H1 (cell line): ENCODE measurements around the gene MAFB. TPM values are rescaled to one million over a fixed set of nuclear protein-coding genes. Genes with fewer than 3 reads are reported as not detected.

Experiments used
- CTCF ChIA-PET: fragments of 300-600 bp; sonication (Branson Sonifier 250); formaldehyde crosslinking; loops from one replicate; lab custom pipeline; 2021; ENCODE audit not compliant: partially characterized antibody; lab: Charles Lee
- POLR2A ChIA-PET: fragments of 300-600 bp; sonication (Branson Sonifier 250); formaldehyde crosslinking; loops from one replicate; lab custom pipeline; 2021; ENCODE audit warnings: inconsistent platforms; ENCODE audit not compliant: partially characterized antibody; lab: Charles Lee
- DNase-seq, 2 experiments: peaks; one replicate each; pipeline versions ENCODE4 v3.0.0 to v3.0.0-alpha.2; 2010 to 2022; ENCODE audit warnings: low spot score in 2 of 2, low read depth in 1 of 2, mixed read lengths in 1 of 2
- FAIRE-seq: peaks from 2 replicates; lab custom pipeline; 2011; peaks lifted over from hg19 to GRCh38; lab: Jason Lieb, UNC
- H2AFZ ChIP-seq: 2 replicates; pipeline ENCODE4 v1.8.1; 2012; ENCODE audit warnings: low read length, inconsistent platforms
- H2AK5ac ChIP-seq: 2 replicates; pipeline ENCODE4 v1.6.1; 2013; ENCODE audit warnings: low read depth, low read length
- H2BK120ac ChIP-seq: replicated peaks from 2 replicates; pipeline ENCODE3; 2013; ENCODE audit warnings: low read depth, low read length, inconsistent platforms
- H2BK12ac ChIP-seq: 2 replicates; pipeline ENCODE4 v1.6.1; 2013; ENCODE audit warnings: low read depth, low read length
- H2BK15ac ChIP-seq: 2 replicates; pipeline ENCODE4 v1.6.1; 2013; ENCODE audit warnings: low read length
- H2BK20ac ChIP-seq: 2 replicates; pipeline ENCODE4 v1.6.1; 2013; ENCODE audit warnings: low read length
- H2BK5ac ChIP-seq: 2 replicates; pipeline ENCODE4 v1.6.1; 2013; ENCODE audit warnings: low read depth, low read length
- H3K14ac ChIP-seq: 2 replicates; pipeline ENCODE4 v1.6.1; 2013; ENCODE audit warnings: inconsistent platforms; ENCODE audit not compliant: insufficient read length
- H3K18ac ChIP-seq: 2 replicates; pipeline ENCODE4 v1.6.1; 2013; ENCODE audit warnings: low read length; ENCODE audit errors: extremely low read depth
- H3K23ac ChIP-seq: 2 replicates; pipeline ENCODE4 v1.6.1; 2013; ENCODE audit warnings: inconsistent platforms; ENCODE audit not compliant: insufficient read length
- H3K23me2 ChIP-seq: 2 replicates; pipeline ENCODE4 v1.6.1; 2013; ENCODE audit warnings: low read depth, low read length
- H3K27ac ChIP-seq: 2 replicates; pipeline ENCODE4 v1.6.1; 2011; ENCODE audit warnings: low read depth, low read length, inconsistent platforms
- H3K27me3 ChIP-seq, 4 experiments: replicated peaks in 1 of 4; 1 replicate in 1 of 4; 2 replicates in 3 of 4; pipeline versions ENCODE4 v1.6.1 to v1.8.1; 2011 to 2013; ENCODE audit warnings: low read length in 3 of 4, mild to moderate bottlenecking in 3 of 4, inconsistent platforms in 2 of 4, mixed read lengths in 2 of 4, moderate library complexity in 1 of 4; ENCODE audit not compliant: control insufficient read depth in 3 of 4, insufficient read depth in 3 of 4; ENCODE audit errors: extremely low read depth in 1 of 4
- H3K36me3 ChIP-seq, 4 experiments: 2 replicates each; pipeline versions ENCODE4 v1.6.1 to v1.8.1; 2011 to 2013; ENCODE audit warnings: mild to moderate bottlenecking in 4 of 4, low read length in 3 of 4, moderate library complexity in 2 of 4, control low read depth in 1 of 4, inconsistent platforms in 1 of 4; ENCODE audit not compliant: insufficient read depth in 4 of 4, control insufficient read depth in 2 of 4
- H3K4ac ChIP-seq: replicated peaks from 2 replicates; pipeline ENCODE3; 2013; ENCODE audit warnings: low read length, low read depth, mixed read lengths, inconsistent platforms; ENCODE audit not compliant: insufficient read length
- H3K4me1 ChIP-seq, 4 experiments: replicated peaks in 1 of 4; 1 replicate in 1 of 4; 2 replicates in 3 of 4; pipeline versions ENCODE4 v1.6.1 to v1.8.1; 2011 to 2013; ENCODE audit warnings: low read length in 3 of 4, inconsistent platforms in 2 of 4, mixed read lengths in 1 of 4; ENCODE audit not compliant: insufficient read depth in 4 of 4, control insufficient read depth in 3 of 4
- H3K4me2 ChIP-seq, 2 experiments: 2 replicates each; pipeline versions ENCODE4 v1.6.1 to v1.8.1; 2011 to 2013; ENCODE audit warnings: low read depth in 2 of 2, low read length in 2 of 2, control low read depth in 1 of 2, inconsistent platforms in 1 of 2, mild to moderate bottlenecking in 1 of 2; ENCODE audit not compliant: insufficient read depth in 1 of 2
- H3K4me3 ChIP-seq, 4 experiments: fragments of 200-600, 300-600 bp in 1 of 4; sonication (generic), shearing (Covaris generic), sonication (Bioruptor Twin) in 1 of 4; 2 replicates each; pipeline versions ENCODE4 v1.5.1 to v1.8.1; 2011 to 2016; ENCODE audit warnings: low read length in 4 of 4, low read depth in 3 of 4, control low read depth in 2 of 4, inconsistent platforms in 2 of 4, mild to moderate bottlenecking in 2 of 4, mixed read lengths in 1 of 4, moderate library complexity in 1 of 4; ENCODE audit not compliant: insufficient read depth in 2 of 4; ENCODE audit errors: extremely low read depth in 1 of 4
- H3K56ac ChIP-seq: replicated peaks from 2 replicates; pipeline ENCODE3; 2013; ENCODE audit warnings: low read depth, mild to moderate bottlenecking, mixed read lengths, low read length, inconsistent platforms; ENCODE audit not compliant: insufficient read length
- H3K79me1 ChIP-seq: 2 replicates; pipeline ENCODE4 v1.6.1; 2013; ENCODE audit warnings: low read depth, low read length, control low read depth
- H3K79me2 ChIP-seq, 2 experiments: 2 replicates each; pipeline versions ENCODE4 v1.6.1 to v1.8.1; 2012 to 2013; ENCODE audit warnings: low read length in 2 of 2, mild to moderate bottlenecking in 2 of 2, inconsistent platforms in 1 of 2; ENCODE audit not compliant: insufficient read depth in 2 of 2, control insufficient read depth in 1 of 2
- H3K9ac ChIP-seq, 4 experiments: replicated peaks in 1 of 4; 1 replicate in 1 of 4; 2 replicates in 3 of 4; pipeline versions ENCODE4 v1.6.1 to v1.8.1; 2011 to 2013; ENCODE audit warnings: low read depth in 3 of 4, low read length in 3 of 4, control low read depth in 2 of 4, mild to moderate bottlenecking in 2 of 4, moderate library complexity in 2 of 4, inconsistent platforms in 1 of 4; ENCODE audit errors: extremely low read depth in 1 of 4
- H3K9me3 ChIP-seq, 2 experiments: 2 replicates each; pipeline versions ENCODE4 v1.6.1 to v1.8.1; 2012 to 2013; ENCODE audit warnings: mild to moderate bottlenecking in 2 of 2, moderate library complexity in 2 of 2, control low read depth in 1 of 2, inconsistent platforms in 1 of 2, low read depth in 1 of 2, low read length in 1 of 2, mixed read lengths in 1 of 2; ENCODE audit not compliant: insufficient read depth in 2 of 2
- H4K20me1 ChIP-seq, 2 experiments: replicated peaks in 1 of 2; 2 replicates each; pipeline versions ENCODE3 to v1.8.1; 2011 to 2013; ENCODE audit warnings: inconsistent platforms in 2 of 2, low read length in 2 of 2, mild to moderate bottlenecking in 1 of 2; ENCODE audit not compliant: insufficient read depth in 2 of 2, control insufficient read depth in 1 of 2
- H4K5ac ChIP-seq: 2 replicates; pipeline ENCODE4 v1.6.1; 2013; ENCODE audit warnings: low read length, low read depth, mixed read lengths, inconsistent platforms; ENCODE audit not compliant: insufficient read length
- H4K8ac ChIP-seq: 2 replicates; pipeline ENCODE4 v1.8.0; 2013; ENCODE audit warnings: mild to moderate bottlenecking, moderate library complexity, low read length, inconsistent platforms; ENCODE audit not compliant: insufficient read depth; ENCODE audit errors: extremely low read depth
- H4K91ac ChIP-seq: replicated peaks from 2 replicates; pipeline ENCODE3; 2013; ENCODE audit warnings: low read length, mixed read lengths, inconsistent platforms; ENCODE audit not compliant: insufficient read length
- TAF7 ChIP-seq: optimal IDR thresholded peaks from 2 replicates; pipeline ENCODE3; 2011; ENCODE audit warnings: low read depth, mild to moderate bottlenecking, inconsistent platforms, low read length, moderate library complexity, borderline replicate concordance
- WGBS, 2 experiments: shearing (Covaris generic) in 1 of 2; methylation state at CpG; one replicate each; pipeline versions ENCODE4 v1.1.6 to v1.1.7; 2013 to 2015; ENCODE audit warnings: low lambda C conversion rate in 2 of 2, mixed read lengths in 2 of 2, inconsistent platforms in 1 of 2, low coverage in 1 of 2, missing lambda C conversion rate in 1 of 2; ENCODE audit not compliant: insufficient replicate concordance in 2 of 2, insufficient coverage in 1 of 2, insufficient read length in 1 of 2; ENCODE audit errors: extremely low coverage in 1 of 2, missing lambda C conversion rate in 1 of 2; 5-methylcytosine and 5-hydroxymethylcytosine counted together
- polyA plus RNA-seq, 7 experiments: library from polyadenylated mRNA; depleted of rRNA in 3 of 7; stranded (reverse) in 5 of 7; unstranded in 2 of 7; fragments of >200 nt in 5 of 7; fragments of 200-250 nt in 2 of 7; gene quantifications; 1 replicate in 5 of 7; 2 replicates in 1 of 7; 4 replicates in 1 of 7; pipeline versions ENCODE4 v1.2.1 to v1.2.3, GENCODE V29; 2011 to 2013; ENCODE audit warnings: missing spikeins in 2 of 7, mixed read lengths in 2 of 7
- total RNA-seq: library from RNA; stranded (reverse); fragmentation: NEBNext Ultra II Directional; extraction: Animal tissue kit (Norgen Biotek cat#: 25700); gene quantifications from 2 replicates; pipeline ENCODE4 v1.2.1, GENCODE V29; 2021
- TF ChIP-seq, protein P1 (sequence below): IDR thresholded peaks from 2 replicates; pipeline ENCODE4 v1.6.1; 2012; ENCODE audit warnings: inconsistent platforms

Gene MAFB
- total and polyA plus RNA-seq, 2 of the 8 experiments (the other 6 are each of a cell fraction or from before 2014, with no cell fraction given) = 0.83 to 1.8 TPM

DNA sequence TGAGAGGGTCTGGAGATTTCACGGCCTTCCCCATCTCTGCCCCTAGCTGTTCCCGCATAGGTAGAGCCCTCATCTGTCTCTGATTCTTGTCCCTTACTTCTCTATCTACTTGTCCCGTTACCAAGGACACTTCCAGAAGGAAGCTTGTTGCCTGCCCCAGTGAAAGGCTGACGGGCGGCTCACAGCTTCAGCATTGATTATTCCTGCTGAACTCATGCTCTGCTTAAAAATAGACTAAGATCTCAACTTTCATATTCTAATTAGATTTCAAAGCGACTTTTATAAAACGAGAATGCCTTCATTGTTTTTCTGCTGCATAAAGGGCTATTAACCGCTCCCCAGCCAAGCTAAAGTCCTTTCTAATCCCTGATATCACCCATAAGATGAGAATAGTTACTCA lies 31.1 kb upstream of the MAFB start:
- Histone ChIP-seq H4K91ac (no peak overlapping the region), H3K79me2 (no peaks in the 10 kb centered on the region), H3K27ac (no peak overlapping the region), H2BK15ac (no peak overlapping the region), H3K79me1 (no peaks in the 10 kb centered on the region), H3K56ac (no peak overlapping the region), H3K18ac (no peak overlapping the region), H3K4me3 (no peak overlapping the region), H2BK20ac (no peak overlapping the region), H3K36me3 (no peaks in the 10 kb centered on the region), H3K4me1 (no peaks in the 10 kb centered on the region), H3K9me3 (no peaks in the 10 kb centered on the region), H3K14ac (no peak overlapping the region), H2AFZ (no peak overlapping the region), H4K5ac (no peak overlapping the region), H2BK120ac (no peak overlapping the region), H3K27me3 (no peaks in the 10 kb centered on the region), H3K4ac (no peak overlapping the region), H4K8ac (no peak overlapping the region), H2BK5ac (no peak overlapping the region), H3K9ac (no peak overlapping the region), H3K4me2 (no peak overlapping the region), H2AK5ac (no peak overlapping the region), H4K20me1 (no peaks in the 10 kb centered on the region), H3K23me2 (no peaks in the 10 kb centered on the region), H2BK12ac (no peak overlapping the region), H3K23ac (no peak overlapping the region)
- ChIA-PET CTCF (interaction anchor here (0.6 to 2.4 kb wide), 7 partner anchors 14 to 242 kb away, joined by 3 to 10 read pairs (median 4); no protein-coding TSS in a partner anchor), POLR2A (no interaction called here)
- FAIRE-seq (no peak), DNase-seq (no peak)
- WGBS, 2 experiments = 82% methylated on average over 8 of the region's 8 CpGs; no CpG with 5 or more reads in 1 of the 2 experiments
- TF ChIP-seq, protein P1, sequence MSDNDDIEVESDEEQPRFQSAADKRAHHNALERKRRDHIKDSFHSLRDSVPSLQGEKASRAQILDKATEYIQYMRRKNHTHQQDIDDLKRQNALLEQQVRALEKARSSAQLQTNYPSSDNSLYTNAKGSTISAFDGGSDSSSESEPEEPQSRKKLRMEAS = no peak
- TF ChIP-seq TAF7 = no peak
